NCI-H1694 (cell line): ENCODE results near the gene CNOT8.
"Not testable (repeated sequence)": the region's sequence is repeated elsewhere in the genome, so short reads cannot be mapped to it uniquely, and the experiment has no call there.

Source experiments
- DNase-seq: peaks from one replicate; lab custom pipeline; 2025; lab: John Stamatoyannopoulos, UW

CNOT8 gene

GRCh38 chr5:154865466-154866184 lies 7.2 kb downstream of the CNOT8 start:
- DNase-seq, result no peak

- DNase-seq, result no peak
Measured at GRCh38 chr5:154866841-154867240, 8.4 kb downstream of the CNOT8 start.

GRCh38 chr5:154868702-154869101 lies 10.3 kb downstream of the CNOT8 start:
- DNase-seq, result no peak

- DNase-seq, result no peak
Measured at GRCh38 chr5:154871734-154872133, 13.3 kb downstream of the CNOT8 start.

GRCh38 chr5:154873791-154874331 lies 15.4 kb downstream of the CNOT8 start:
- DNase-seq, result no peak

- DNase-seq, result no peak
Measured at GRCh38 chr5:154878642-154879335, 20.4 kb downstream of the CNOT8 start.

GRCh38 chr5:154881986-154882385 lies 23.6 kb downstream of the CNOT8 start:
- no peak for DNase-seq

GRCh38 chr5:154884424-154884823 lies 26.0 kb downstream of the CNOT8 start:
- DNase-seq, result no peak

GRCh38 chr5:154885439-154885838 lies 27.0 kb downstream of the CNOT8 start:
- no peak for DNase-seq

- no peak for DNase-seq
Measured at GRCh38 chr5:154892369-154892771, 33.9 kb downstream of the CNOT8 start.

- no peak for DNase-seq
Measured at GRCh38 chr5:154893381-154893780, 35.0 kb downstream of the CNOT8 start.

- DNase-seq, result no peak
Measured at GRCh38 chr5:154895606-154896561, 37.5 kb downstream of the CNOT8 start.

- no peak for DNase-seq
Measured at GRCh38 chr5:154896562-154897165, 38.2 kb downstream of the CNOT8 start.

GRCh38 chr5:154898210-154898609 lies 39.8 kb downstream of the CNOT8 start:
- DNase-seq, result no peak

- DNase-seq, result no peak
Measured at GRCh38 chr5:154899151-154899816, 40.9 kb downstream of the CNOT8 start.

- no peak for DNase-seq
Measured at GRCh38 chr5:154900066-154900465, 41.6 kb downstream of the CNOT8 start.

- no peak for DNase-seq
Measured at GRCh38 chr5:154901276-154901675, 42.8 kb downstream of the CNOT8 start.

- no peak for DNase-seq
Measured at GRCh38 chr5:154901913-154902312, 43.5 kb downstream of the CNOT8 start.

GRCh38 chr5:154905601-154906000 lies 47.2 kb downstream of the CNOT8 start:
- DNase-seq, result not testable (repeated sequence)

- no peak for DNase-seq
Measured at GRCh38 chr5:154916874-154917273, 58.4 kb downstream of the CNOT8 start.

- no peak for DNase-seq
Measured at GRCh38 chr5:154917757-154918156, 59.3 kb downstream of the CNOT8 start.
